NCI-H774 (cell line): Measurements from ENCODE around the gene KCNJ18.
"Not testable (repeated sequence)": the region's sequence is repeated elsewhere in the genome, so short reads cannot be mapped to it uniquely, and the experiment has no call there.

Experiments
- DNase-seq: peaks from one replicate; lab custom pipeline; 2025; lab: John Stamatoyannopoulos, UW

The KCNJ18 gene

GRCh38 chr17:21691883-21692703 is at the start of gene KCNJ18:
Gene KCNJ18 (plus strand): TSS chr17:21692523. CDS start chr17:21702787, 10,264 bp downstream.
- not testable (repeated sequence) for DNase-seq

GRCh38 chr17:21648125-21648524 is 44.2 kb upstream of the KCNJ18 start:
- DNase-seq: not testable (repeated sequence)

- not testable (repeated sequence) for DNase-seq
Measured at GRCh38 chr17:21650043-21650442, 42.3 kb upstream of the KCNJ18 start.

GRCh38 chr17:21652049-21652448 is 40.3 kb upstream of the KCNJ18 start:
- not testable (repeated sequence) for DNase-seq

- not testable (repeated sequence) for DNase-seq
Measured at GRCh38 chr17:21653211-21653610, 39.1 kb upstream of the KCNJ18 start.

- DNase-seq: not testable (repeated sequence)
Measured at GRCh38 chr17:21656518-21657309, 35.6 kb upstream of the KCNJ18 start.

GRCh38 chr17:21659635-21660034 is 32.7 kb upstream of the KCNJ18 start:
- DNase-seq: not testable (repeated sequence)

GRCh38 chr17:21661455-21661854 is 30.9 kb upstream of the KCNJ18 start:
- DNase-seq: not testable (repeated sequence)

- not testable (repeated sequence) for DNase-seq
Measured at GRCh38 chr17:21663166-21663565, 29.2 kb upstream of the KCNJ18 start.

GRCh38 chr17:21663614-21664474 is 28.5 kb upstream of the KCNJ18 start:
- not testable (repeated sequence) for DNase-seq

GRCh38 chr17:21665171-21665570 is 27.2 kb upstream of the KCNJ18 start:
- not testable (repeated sequence) for DNase-seq

GRCh38 chr17:21665935-21666493 is 26.3 kb upstream of the KCNJ18 start:
- DNase-seq: not testable (repeated sequence)

- DNase-seq: not testable (repeated sequence)
Measured at GRCh38 chr17:21666711-21667412, 25.5 kb upstream of the KCNJ18 start.

- not testable (repeated sequence) for DNase-seq
Measured at GRCh38 chr17:21667413-21668117, 24.8 kb upstream of the KCNJ18 start.

- not testable (repeated sequence) for DNase-seq
Measured at GRCh38 chr17:21668118-21668488, 24.2 kb upstream of the KCNJ18 start.

- not testable (repeated sequence) for DNase-seq
Measured at GRCh38 chr17:21668746-21669508, 23.4 kb upstream of the KCNJ18 start.

GRCh38 chr17:21669616-21670360 is 22.5 kb upstream of the KCNJ18 start:
- DNase-seq: not testable (repeated sequence)

GRCh38 chr17:21670361-21671155 is 21.8 kb upstream of the KCNJ18 start:
- DNase-seq: not testable (repeated sequence)
